ENCODE data around the gene OBP2A.

Gene OBP2A

GRCh38 chr9:135516132-135516860, 29.6 kb upstream of the OBP2A start:
- Histone ChIP-seq H3K79me2 (ENCODE audit: low read length) (no peaks in the 10 kb centered on the region), H2AFZ (ENCODE audit: low read depth, low read length) (no peak overlapping the region)

GRCh38 chr9:135517407-135517822, 28.5 kb upstream of the OBP2A start:
- no peak overlapping the region for H2AFZ ChIP-seq (ENCODE audit: low read depth, low read length)
- TF ChIP-seq EZH2phosphoT487 (IDR thresholded peaks at IDR 0.05; ENCODE audit: low read depth) (no peak), CTCF (IDR thresholded peaks at IDR 0.05; ENCODE audit: low read depth, low read length) (no peak)
- no peaks in the 10 kb centered on the region for H3K36me3 ChIP-seq (replicated peaks; ENCODE audit: low read depth, low read length)
- H3K79me2 ChIP-seq (ENCODE audit: low read length) = no peaks in the 10 kb centered on the region
- no peaks in the 10 kb centered on the region for H3K4me1 ChIP-seq (ENCODE audit: low read length)
- H3K27me3 ChIP-seq (ENCODE audit: low read depth, low read length) = no peaks in the 10 kb centered on the region
- H3K27ac ChIP-seq (ENCODE audit: low read length) = no peak overlapping the region
- H3K4me3 ChIP-seq (ENCODE audit: low read length) = no peak overlapping the region
- H4K20me1 ChIP-seq (ENCODE audit: insufficient read depth, low read length) = no peaks in the 10 kb centered on the region
- H3K9ac ChIP-seq (ENCODE audit: low read length) = no peak overlapping the region
- no peak overlapping the region for H3K4me2 ChIP-seq (ENCODE audit: low read length)
- no peaks in the 10 kb centered on the region for H3K9me3 ChIP-seq (ENCODE audit: insufficient read depth, low read length)

More at GRCh38 chr9:135516132-135516860, 29.6 kb upstream of the OBP2A start:
- no peaks in the 10 kb centered on the region for H3K4me1 ChIP-seq (ENCODE audit: low read length)
- H3K4me2 ChIP-seq (ENCODE audit: low read length) = no peak overlapping the region
- H3K9me3 ChIP-seq (ENCODE audit: insufficient read depth, low read length) = no peaks in the 10 kb centered on the region
- TF ChIP-seq EZH2phosphoT487 (IDR thresholded peaks at IDR 0.05; ENCODE audit: low read depth) = no peak
- no peak overlapping the region for H3K4me3 ChIP-seq (ENCODE audit: low read length)
- H3K9ac ChIP-seq (ENCODE audit: low read length) = no peak overlapping the region
- no peaks in the 10 kb centered on the region for H3K27me3 ChIP-seq (ENCODE audit: low read depth, low read length)
- no peaks in the 10 kb centered on the region for H4K20me1 ChIP-seq (ENCODE audit: insufficient read depth, low read length)
- H3K27ac ChIP-seq (ENCODE audit: low read length) = no peak overlapping the region
- H3K36me3 ChIP-seq (replicated peaks; ENCODE audit: low read depth, low read length) = no peaks in the 10 kb centered on the region

GRCh38 chr9:135519179-135519971, 26.6 kb upstream of the OBP2A start:
- H3K9me3 ChIP-seq (ENCODE audit: insufficient read depth, low read length) = no peaks in the 10 kb centered on the region
- TF ChIP-seq EZH2phosphoT487 (IDR thresholded peaks at IDR 0.05; ENCODE audit: low read depth) (no peak), CTCF (IDR thresholded peaks at IDR 0.05; ENCODE audit: low read depth, low read length) (no peak)
- no peaks in the 10 kb centered on the region for H3K36me3 ChIP-seq (replicated peaks; ENCODE audit: low read depth, low read length)
- H3K4me2 ChIP-seq (ENCODE audit: low read length) = no peak overlapping the region
- H3K9ac ChIP-seq (ENCODE audit: low read length) = no peak overlapping the region
- H2AFZ ChIP-seq (ENCODE audit: low read depth, low read length) = no peak overlapping the region
- no peaks in the 10 kb centered on the region for H4K20me1 ChIP-seq (ENCODE audit: insufficient read depth, low read length)
- H3K27ac ChIP-seq (ENCODE audit: low read length) = no peak overlapping the region
- H3K4me1 ChIP-seq (ENCODE audit: low read length) = no peaks in the 10 kb centered on the region
- no peak overlapping the region for H3K4me3 ChIP-seq (ENCODE audit: low read length)
- H3K27me3 ChIP-seq (ENCODE audit: low read depth, low read length) = no peaks in the 10 kb centered on the region
- H3K79me2 ChIP-seq (ENCODE audit: low read length) = no peaks in the 10 kb centered on the region

GRCh38 chr9:135520916-135521607, 24.9 kb upstream of the OBP2A start, which contains the start of gene LCN1:
Gene LCN1 (plus strand): TSS chr9:135521440. CDS start chr9:135521498, 58 bp downstream.
- Histone ChIP-seq H4K20me1 (ENCODE audit: insufficient read depth, low read length) (no peaks in the 10 kb centered on the region), H3K9me3 (ENCODE audit: insufficient read depth, low read length) (no peaks in the 10 kb centered on the region), H3K36me3 (replicated peaks; ENCODE audit: low read depth, low read length) (no peaks in the 10 kb centered on the region), H2AFZ (ENCODE audit: low read depth, low read length) (no peak within 1 kb of the TSS), H3K4me3 (ENCODE audit: low read length) (no peak within 1 kb of the TSS), H3K4me2 (ENCODE audit: low read length) (no peak within 1 kb of the TSS), H3K27me3 (ENCODE audit: low read depth, low read length) (no peaks in the 10 kb centered on the region), H3K9ac (ENCODE audit: low read length) (no peak within 1 kb of the TSS), H3K79me2 (ENCODE audit: low read length) (no peaks in the 10 kb centered on the region), H3K27ac (ENCODE audit: low read length) (no peak within 1 kb of the TSS), H3K4me1 (ENCODE audit: low read length) (no peaks in the 10 kb centered on the region)
- TF ChIP-seq EZH2phosphoT487 (IDR thresholded peaks at IDR 0.05; ENCODE audit: low read depth) (no peak), CTCF (IDR thresholded peaks at IDR 0.05; ENCODE audit: low read depth, low read length) (no peak)

Data from OCI-LY3 (cell line).